Skeletal muscle tissue (tissue), 4 donors: ENCODE results near the gene PRR19. TPM values are rescaled to one million over a fixed set of nuclear protein-coding genes. Genes with fewer than 3 reads are reported as not detected.

Source experiments
- H3K27ac ChIP-seq: one replicate; pipeline ENCODE4 v1.7.0; 2013; ENCODE audit warnings: mild to moderate bottlenecking, low read depth, low read length, inconsistent platforms
- H3K27me3 ChIP-seq, 3 donors: one replicate each; pipeline ENCODE4 v1.7.0; 2013; ENCODE audit warnings: low read length in 3 of 3; ENCODE audit not compliant: control insufficient read depth in 3 of 3, insufficient read depth in 3 of 3
- H3K36me3 ChIP-seq, 3 donors: one replicate each; pipeline ENCODE4 v1.7.0; 2013; ENCODE audit warnings: low read length in 3 of 3; ENCODE audit not compliant: control insufficient read depth in 3 of 3, insufficient read depth in 3 of 3
- H3K4me1 ChIP-seq, 3 donors: one replicate each; pipeline ENCODE4 v1.7.0; 2013; ENCODE audit warnings: low read length in 3 of 3, mild to moderate bottlenecking in 3 of 3; ENCODE audit not compliant: control insufficient read depth in 3 of 3, insufficient read depth in 3 of 3
- H3K4me3 ChIP-seq, 3 donors: one replicate each; pipeline ENCODE4 v1.7.0; 2013; ENCODE audit warnings: low read length in 3 of 3
- H3K9ac ChIP-seq, 3 donors: one replicate each; pipeline ENCODE4 v1.7.0; 2013; ENCODE audit warnings: low read length in 3 of 3, mild to moderate bottlenecking in 3 of 3, moderate library complexity in 2 of 3, low read depth in 1 of 3
- H3K9me3 ChIP-seq, 3 donors: one replicate each; pipeline ENCODE4 v1.7.0; 2013; ENCODE audit warnings: low read length in 3 of 3; ENCODE audit not compliant: control insufficient read depth in 3 of 3
- total RNA-seq: library from RNA; depleted of rRNA; stranded (reverse); fragments of >200 nt; gene quantifications from one replicate; pipeline ENCODE4 v1.2.3, GENCODE V29; 2014
- donor health status: Osteomylitis.

Gene PRR19
- total RNA-seq, 1 donor from 2014 or later: not detected

DNA sequence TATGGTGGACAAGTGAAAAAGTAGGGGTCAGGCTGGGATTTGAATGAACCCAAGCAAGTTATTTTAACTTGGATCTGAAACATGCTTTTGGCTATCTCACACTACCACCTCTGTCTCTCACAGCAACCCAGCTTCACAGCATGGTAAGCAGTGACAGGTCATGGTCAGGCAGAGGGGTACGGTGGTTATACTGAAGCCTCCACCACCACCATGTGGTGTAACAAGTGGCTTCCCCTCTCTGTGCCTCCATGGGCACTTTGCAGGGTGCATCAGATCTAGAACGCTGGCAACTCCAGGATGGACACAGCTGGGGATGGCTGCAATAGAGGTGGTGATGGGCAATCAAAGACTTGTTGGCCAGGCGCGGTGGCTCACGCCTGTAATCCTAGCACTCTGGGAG is 10.4 kb downstream of the PRR19 start:
- Histone ChIP-seq H3K27me3 (peaks cover 22 to 31% (median 28%) of the 10 kb centered on the region in 3 donors), H3K4me1 (peaks cover 0 to 13% (median 9%) of the 10 kb centered on the region in 3 donors), H3K9ac (no peak overlapping the region), H3K9me3 (no peaks in the 10 kb centered on the region), H3K4me3 (no peak overlapping the region), H3K36me3 (no peaks in the 10 kb centered on the region), H3K27ac (no peak overlapping the region)

DNA sequence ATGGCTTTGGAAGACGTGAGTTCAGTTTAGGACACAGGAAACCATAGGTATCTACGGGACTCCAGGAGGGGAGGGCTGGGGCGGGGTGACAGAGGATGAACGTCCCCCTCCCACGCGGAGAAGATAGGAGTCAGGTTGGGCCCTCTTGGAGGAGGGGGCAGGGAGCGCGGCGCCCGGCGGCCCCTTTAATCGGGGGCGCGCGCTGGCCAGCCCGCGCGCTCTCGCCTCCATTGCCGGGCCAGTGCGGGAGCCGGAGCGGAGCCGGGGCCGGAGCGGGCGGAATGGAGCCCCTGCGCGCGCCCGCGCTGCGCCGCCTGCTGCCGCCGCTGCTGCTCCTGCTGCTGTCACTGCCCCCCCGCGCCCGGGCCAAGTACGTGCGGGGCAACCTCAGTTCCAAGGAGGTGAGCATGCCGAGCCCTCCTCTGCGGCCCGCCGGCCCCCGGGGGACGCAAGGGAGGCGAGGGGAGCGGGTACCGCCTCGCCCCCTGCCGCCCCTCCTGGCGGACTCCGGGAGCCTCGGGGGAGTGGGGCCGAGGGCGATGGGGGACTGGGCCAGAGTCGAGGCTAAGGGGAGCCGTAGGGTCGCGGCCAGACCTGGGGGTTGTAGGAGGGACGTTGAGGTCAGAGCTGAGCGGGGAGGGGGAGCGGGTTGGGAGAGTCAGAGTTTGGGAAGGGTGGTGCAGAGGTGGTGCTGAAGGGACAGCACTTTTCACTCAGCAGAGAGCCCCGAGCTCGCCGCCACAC is 11.3 kb downstream of the PRR19 start, which contains the start of gene TMEM145:
TSS of gene TMEM145 (plus strand) at position 214 of the 744 bp plus-strand sequence. CDS start at position 282, 68 bp downstream.
- H3K9me3 ChIP-seq: no peaks in the 10 kb centered on the region
- H3K27me3 ChIP-seq: peaks cover 22 to 31% (median 28%) of the 10 kb centered on the region in 3 donors
- H3K36me3 ChIP-seq: no peaks in the 10 kb centered on the region
- H3K4me3 ChIP-seq: peak within 1 kb of the TSS; percentile 17 to 67 (median 64)
- no peak within 1 kb of the TSS for H3K27ac ChIP-seq
- peaks cover 0 to 13% (median 9%) of the 10 kb centered on the region in 3 donors for H3K4me1 ChIP-seq
- no peak within 1 kb of the TSS for H3K9ac ChIP-seq

DNA sequence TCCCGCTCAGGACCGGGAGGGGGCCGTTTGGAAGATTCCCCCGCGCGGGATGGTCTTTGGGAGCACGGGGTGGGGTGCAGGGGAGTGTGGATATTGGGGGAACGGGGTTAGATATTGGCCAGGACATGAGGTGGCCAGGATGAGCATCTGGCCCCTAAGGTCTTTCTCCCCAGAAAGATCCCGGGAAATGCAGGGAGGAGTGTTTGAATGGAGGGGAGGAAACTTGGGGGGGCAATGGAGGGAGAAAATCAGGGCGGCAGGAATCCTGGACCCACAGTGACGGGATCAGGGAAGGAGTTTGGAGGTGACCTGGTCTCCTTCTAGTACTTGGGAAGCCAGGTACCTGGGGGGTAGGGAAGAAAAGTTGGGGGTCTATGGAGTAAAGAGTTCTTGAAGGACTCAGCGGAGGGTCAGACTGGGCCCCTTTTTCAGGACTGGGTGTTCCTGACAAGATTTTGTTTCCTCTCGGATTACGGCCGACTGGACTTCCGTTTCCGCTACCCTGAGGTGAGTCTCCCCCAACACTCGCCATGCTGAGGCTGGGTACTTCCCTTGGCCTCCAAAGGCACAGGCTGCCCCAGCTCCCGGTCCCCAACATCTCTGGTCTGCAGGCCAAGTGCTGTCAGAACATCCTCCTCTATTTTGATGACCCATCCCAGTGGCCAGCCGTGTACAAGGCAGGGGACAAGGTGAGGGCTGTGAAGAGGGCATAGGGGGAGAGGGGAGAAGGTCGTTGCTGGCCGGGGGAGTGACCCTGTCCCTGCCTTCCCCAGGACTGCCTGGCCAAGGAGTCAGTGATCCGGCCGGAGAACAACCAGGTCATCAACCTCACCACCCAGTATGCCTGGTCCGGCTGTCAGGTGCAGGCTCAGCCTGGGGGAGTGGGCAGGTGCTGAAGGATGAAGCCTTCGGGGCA is 12.2 kb downstream of the PRR19 start:
- no peaks in the 10 kb centered on the region for H3K9me3 ChIP-seq
- H3K9ac ChIP-seq: no peak overlapping the region
- peaks cover 0 to 13% (median 9%) of the 10 kb centered on the region in 3 donors for H3K4me1 ChIP-seq
- H3K27me3 ChIP-seq: peaks cover 22 to 31% (median 28%) of the 10 kb centered on the region in 3 donors
- H3K4me3 ChIP-seq: peak overlapping the region in 1 of 3 donors; percentile 64
- H3K27ac ChIP-seq: no peak overlapping the region
- H3K36me3 ChIP-seq: no peaks in the 10 kb centered on the region

DNA sequence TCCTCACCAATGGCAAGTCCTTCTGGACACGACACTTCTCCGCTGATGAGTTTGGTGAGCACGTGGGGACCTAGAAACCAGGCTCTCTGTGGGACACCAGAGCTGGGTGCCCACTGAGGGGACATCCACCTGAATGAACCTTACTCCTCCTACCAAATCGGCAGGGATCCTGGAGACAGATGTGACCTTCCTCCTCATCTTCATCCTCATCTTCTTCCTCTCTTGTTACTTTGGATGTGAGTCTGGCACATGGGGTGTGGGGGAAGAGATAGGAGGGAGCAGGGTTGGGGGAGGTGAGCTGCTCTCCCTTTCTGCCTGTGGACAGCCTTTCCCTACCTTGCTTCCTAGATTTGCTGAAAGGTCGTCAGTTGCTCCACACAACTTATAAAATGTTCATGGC is 13.1 kb downstream of the PRR19 start:
- H3K27me3 ChIP-seq: peaks cover 22 to 31% (median 25%) of the 10 kb centered on the region in 3 donors
- H3K9me3 ChIP-seq: no peaks in the 10 kb centered on the region
- H3K9ac ChIP-seq: no peak overlapping the region
- H3K4me3 ChIP-seq: no peak overlapping the region
- peaks cover 0 to 13% (median 9%) of the 10 kb centered on the region in 3 donors for H3K4me1 ChIP-seq
- H3K27ac ChIP-seq: no peak overlapping the region
- no peaks in the 10 kb centered on the region for H3K36me3 ChIP-seq

- Histone ChIP-seq H3K9ac (no peak overlapping the region), H3K27me3 (peaks cover 18 to 24% (median 21%) of the 10 kb centered on the region in 3 donors), H3K4me1 (peaks cover 0 to 13% (median 9%) of the 10 kb centered on the region in 3 donors), H3K9me3 (no peaks in the 10 kb centered on the region), H3K4me3 (no peak overlapping the region), H3K27ac (no peak overlapping the region), H3K36me3 (no peaks in the 10 kb centered on the region)
Observed at GRCh38 chr19:42316223-42317211, 14.6 kb downstream of the PRR19 start.

GRCh38 chr19:42317535-42317934 is 15.6 kb downstream of the PRR19 start:
- H3K27me3 ChIP-seq: peaks cover 17 to 25% (median 18%) of the 10 kb centered on the region in 3 donors

GRCh38 chr19:42322305-42322704 is 20.4 kb downstream of the PRR19 start:
- Histone ChIP-seq H3K4me3 (no peak overlapping the region), H3K9ac (no peak overlapping the region), H3K9me3 (no peaks in the 10 kb centered on the region), H3K4me1 (peaks cover 18 to 21% (median 19%) of the 10 kb centered on the region in 3 donors), H3K27me3 (peaks cover 17 to 25% (median 19%) of the 10 kb centered on the region in 3 donors), H3K36me3 (no peaks in the 10 kb centered on the region), H3K27ac (no peak overlapping the region)

More at GRCh38 chr19:42317535-42317934, 15.6 kb downstream of the PRR19 start:
- Histone ChIP-seq H3K4me1 (peaks cover 0 to 13% (median 7%) of the 10 kb centered on the region in 3 donors), H3K4me3 (no peak overlapping the region), H3K9me3 (no peaks in the 10 kb centered on the region), H3K9ac (no peak overlapping the region), H3K27ac (no peak overlapping the region), H3K36me3 (no peaks in the 10 kb centered on the region)

DNA sequence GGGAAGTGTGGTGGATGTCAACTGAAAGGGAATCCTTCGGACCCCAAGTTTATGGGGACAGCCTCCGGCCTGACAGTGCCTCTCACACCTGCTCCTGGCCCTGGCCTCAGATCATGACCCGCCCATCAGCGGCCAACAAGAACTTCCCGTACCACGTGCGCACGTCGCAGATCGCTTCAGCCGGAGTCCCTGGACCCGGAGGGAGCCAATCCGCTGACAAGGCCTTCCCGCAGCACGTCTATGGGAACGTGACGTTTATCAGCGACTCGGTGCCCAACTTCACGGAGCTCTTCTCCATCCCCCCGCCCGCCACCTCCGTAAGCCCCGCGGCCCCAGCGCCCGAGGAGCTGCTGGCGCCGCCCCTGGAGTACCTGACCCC is 21.5 kb downstream of the PRR19 start:
- Histone ChIP-seq H3K9me3 (no peaks in the 10 kb centered on the region), H3K27ac (no peak overlapping the region), H3K27me3 (peaks cover 17 to 25% (median 19%) of the 10 kb centered on the region in 3 donors), H3K9ac (no peak overlapping the region), H3K36me3 (no peaks in the 10 kb centered on the region), H3K4me1 (peaks cover 22 to 29% (median 25%) of the 10 kb centered on the region in 3 donors), H3K4me3 (no peak overlapping the region)
